NCI-H748 treated with DMSO at 0.1 percent for 48 hours (cell line): ENCODE data around the gene LPIN2.

ENCODE experiments used
- DNase-seq: peaks from one replicate; lab custom pipeline; 2025; lab: John Stamatoyannopoulos, UW

LPIN2 gene

DNA sequence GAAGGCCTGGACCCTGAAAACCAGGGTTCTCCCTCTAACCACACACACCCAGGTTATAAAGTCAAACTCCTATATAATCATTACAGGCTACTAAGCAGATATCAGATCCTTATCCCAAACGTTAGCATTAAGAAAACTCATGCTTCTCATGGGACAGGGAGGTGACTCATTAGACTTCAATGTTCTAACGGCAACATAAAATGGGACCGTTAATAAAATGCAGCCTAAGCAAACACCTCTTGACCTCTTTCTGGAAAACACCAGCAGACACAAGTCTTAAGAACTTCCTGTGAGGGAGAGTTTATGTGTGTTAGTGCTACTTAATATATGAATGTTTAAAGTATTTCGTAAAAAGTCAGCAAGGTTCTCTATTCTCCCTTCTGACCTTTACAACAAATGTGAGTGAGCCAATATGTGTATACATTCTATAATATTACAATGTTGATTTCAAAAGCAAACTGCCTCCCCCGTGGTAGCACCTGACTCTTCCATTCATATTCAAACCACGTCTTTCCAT, 31.7 kb downstream of the LPIN2 start:
- no peak for DNase-seq

GRCh38 chr18:2979871-2980790, 32.8 kb downstream of the LPIN2 start:
- DNase-seq: no peak

- no peak for DNase-seq
Observed at GRCh38 chr18:2979129-2979528, 33.8 kb downstream of the LPIN2 start.

DNA sequence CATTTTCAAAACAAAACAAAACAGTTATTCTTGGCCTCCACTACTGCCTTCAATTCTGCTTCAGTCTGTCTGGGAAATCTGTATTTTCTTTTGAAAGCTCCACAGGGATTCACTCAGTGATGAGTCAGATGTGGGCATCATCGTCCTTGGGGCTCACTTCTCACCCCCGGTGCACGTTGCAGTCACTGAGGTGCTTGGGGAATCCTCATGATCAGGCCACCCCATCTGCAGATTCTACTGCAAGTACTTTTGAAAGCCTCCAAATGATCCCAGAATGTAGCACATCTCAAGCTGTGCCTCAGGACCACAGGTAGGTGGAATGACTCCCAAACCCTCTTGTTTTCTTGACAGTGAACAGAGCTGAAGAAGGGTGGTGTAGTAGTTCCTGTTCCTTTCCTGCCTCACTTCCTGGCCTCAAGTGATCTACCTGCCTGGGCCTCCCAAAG, 34.3 kb downstream of the LPIN2 start:
- no peak for DNase-seq

DNA sequence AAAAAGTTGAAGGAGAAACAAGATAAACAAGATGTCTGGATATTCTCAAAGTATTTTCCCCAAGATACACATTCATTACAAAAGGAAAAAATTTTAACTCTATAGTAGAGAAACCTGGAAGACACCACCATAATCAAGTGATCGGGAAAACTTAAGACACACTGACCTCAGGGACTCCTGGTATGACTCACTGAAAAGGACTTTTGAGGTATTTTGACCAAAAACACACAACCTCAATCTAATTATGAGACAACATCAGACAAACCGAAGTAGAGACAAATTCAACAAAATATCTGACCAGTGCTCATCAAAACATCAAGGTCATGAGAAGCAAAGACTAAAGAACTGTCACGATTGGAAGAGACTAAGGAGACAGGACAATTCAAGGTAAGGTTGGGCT, 34.7 kb downstream of the LPIN2 start:
- DNase-seq: no peak

DNA sequence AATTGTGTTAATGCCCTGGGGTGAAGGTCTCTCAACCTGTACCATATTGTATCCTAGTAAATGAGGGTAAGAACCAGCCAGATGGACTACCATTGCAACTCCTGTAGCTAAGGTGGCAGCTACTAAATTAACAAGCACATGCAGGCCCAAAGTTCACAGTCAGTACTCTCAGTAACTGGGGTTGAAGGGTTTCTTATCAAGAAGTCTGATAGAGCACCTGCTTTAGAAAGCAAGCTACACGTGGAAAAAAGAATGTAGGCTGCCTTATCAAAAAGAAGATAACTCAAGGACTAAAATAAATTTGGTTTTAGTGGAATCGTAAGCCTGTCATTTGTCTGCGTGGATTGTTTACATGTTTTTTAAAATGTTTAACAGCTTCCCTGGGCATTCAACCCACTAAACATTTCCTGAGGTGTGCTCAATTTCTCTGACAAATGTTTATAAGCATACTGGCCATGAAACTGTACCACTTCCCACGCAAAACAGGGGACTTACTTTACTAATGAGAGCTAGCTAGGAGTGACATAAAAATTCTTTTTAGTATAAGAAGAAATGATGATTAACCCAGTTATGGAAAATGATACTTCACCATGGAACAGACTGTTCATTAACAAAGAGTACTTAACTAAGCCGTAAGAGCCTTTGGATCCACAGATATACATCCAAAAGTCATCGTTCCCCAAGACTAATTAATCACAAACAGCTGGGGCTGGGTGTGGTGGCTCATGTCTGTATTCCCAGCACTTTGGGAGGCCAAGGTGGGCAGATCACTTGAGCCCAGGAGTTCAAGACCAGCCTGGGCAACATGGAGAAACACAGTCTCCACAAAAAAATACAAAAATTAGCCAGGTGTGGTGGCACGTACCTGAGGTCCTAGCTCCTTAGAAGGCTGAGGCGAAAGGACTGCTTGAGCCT, 36.5 kb downstream of the LPIN2 start:
- DNase-seq: no peak

- DNase-seq: no peak
Observed at GRCh38 chr18:2974731-2975130, 38.2 kb downstream of the LPIN2 start.

DNA sequence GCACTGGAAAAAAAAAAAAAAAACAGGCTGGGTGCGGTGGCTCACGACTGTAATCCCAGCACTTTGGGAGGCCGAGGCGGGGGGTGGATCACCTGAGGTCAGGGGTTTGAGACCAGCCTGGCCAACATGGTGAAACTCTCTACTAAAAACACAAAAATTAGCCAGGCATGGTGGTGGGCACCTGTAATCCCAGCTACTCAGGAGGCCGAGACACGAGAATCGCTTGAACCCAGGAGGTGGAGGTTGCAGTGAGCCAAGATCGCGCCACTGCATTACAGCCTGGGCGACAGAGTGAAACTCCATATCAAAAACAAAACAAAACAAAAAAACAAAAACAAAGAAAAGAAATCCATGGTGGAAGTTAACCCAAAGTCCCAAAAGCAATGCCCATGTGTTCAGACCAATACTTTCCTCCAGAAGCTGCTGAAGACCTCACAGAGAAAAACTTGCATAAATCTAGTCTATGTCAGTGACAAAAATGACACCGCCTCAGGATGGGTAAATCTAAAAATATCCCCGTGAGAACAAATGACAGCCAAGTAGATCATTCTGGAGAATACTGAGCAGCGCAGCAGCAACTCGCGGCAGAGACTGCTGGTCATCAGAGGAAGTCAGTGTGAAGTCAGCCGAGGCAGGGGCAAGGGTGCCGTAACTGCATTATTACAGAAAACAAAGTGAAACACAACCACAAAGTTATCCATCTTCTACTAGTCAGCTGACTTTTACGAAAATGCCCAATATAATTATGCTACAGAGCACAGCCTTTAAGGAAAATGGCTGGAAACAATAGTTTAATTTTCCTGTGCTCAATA, 41.0 kb downstream of the LPIN2 start:
- DNase-seq: no peak

GRCh38 chr18:2970772-2971659, 41.9 kb downstream of the LPIN2 start:
- no peak for DNase-seq

GRCh38 chr18:2970344-2970743, 42.6 kb downstream of the LPIN2 start:
- DNase-seq: no peak

GRCh38 chr18:2969695-2970094, 43.2 kb downstream of the LPIN2 start:
- DNase-seq: no peak

DNA sequence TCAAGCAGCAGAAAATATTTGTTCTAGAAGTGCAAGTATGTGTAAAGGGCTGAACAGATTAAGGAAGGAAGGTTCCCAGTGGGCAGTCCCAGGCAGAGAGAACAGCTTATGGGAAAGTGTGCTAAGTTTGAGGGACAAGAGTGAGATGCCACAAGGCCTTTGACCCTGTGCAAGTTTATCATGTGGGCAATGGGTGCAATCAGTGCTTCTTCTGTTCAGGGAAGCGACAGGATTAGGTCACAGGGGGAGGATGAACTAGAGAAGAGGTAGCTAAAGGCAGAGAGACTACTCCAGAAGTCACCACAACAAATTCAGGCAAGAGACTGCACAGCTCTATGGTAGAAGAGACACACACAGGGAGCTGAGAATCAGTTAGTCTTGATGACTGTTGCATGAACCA, 44.3 kb downstream of the LPIN2 start:
- no peak for DNase-seq

DNA sequence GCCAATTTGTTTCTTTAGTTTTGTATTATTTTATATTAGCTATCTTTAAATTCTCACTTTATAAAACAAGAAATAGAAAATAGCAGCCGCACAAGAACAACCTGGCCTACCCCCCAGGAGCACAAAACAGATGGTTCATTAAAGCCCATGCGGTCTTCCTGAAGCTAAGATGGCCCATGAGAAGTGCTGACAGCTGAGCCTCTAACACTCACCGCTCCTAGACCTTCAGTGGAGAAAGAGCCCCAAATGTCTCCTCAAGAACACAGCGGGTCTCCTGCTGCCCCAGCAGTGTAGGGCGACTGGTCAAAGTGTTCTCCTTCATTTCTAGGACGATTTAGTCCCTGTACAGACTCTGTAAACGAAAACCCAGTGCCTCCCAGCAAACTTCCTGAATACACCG, 45.1 kb downstream of the LPIN2 start:
- DNase-seq: no peak

DNA sequence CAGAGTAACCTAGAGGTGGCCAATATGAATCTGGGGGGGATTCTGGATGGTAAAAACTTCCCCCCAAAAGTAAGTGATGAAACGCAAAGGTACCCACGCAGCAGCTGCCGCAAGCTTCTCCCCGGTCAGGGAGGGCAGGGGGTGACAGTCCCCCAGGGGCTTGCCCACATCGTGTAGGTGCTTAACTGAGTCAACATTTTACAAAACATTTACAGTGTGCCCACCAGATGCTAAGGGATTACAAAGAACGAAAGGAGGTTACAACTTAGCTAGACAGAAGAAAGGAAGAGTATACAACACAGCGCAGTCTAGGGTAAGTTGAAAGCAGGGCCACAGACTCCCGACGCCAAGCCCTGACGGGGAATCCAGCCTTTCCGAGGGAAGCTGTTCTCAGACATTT, 45.6 kb downstream of the LPIN2 start:
- DNase-seq: no peak

DNA sequence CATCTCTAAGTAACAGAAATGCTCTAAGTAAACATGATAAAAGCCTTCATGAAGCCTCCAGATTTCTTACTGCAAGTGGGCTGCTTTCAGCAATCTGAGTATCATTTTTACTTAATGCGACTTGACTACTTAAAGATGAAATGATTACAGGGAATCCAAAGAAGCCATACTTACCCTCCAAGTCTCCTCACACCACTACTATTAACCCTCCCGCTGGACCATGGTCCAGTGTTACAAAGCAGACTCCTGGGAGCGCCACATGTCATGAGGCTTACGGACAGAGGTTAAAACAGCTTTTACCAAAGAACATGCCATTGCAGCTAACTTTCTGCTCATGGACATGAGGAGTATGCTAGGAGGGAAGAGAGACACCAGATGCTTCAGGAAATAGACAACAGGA, 46.4 kb downstream of the LPIN2 start:
- DNase-seq: no peak

DNA sequence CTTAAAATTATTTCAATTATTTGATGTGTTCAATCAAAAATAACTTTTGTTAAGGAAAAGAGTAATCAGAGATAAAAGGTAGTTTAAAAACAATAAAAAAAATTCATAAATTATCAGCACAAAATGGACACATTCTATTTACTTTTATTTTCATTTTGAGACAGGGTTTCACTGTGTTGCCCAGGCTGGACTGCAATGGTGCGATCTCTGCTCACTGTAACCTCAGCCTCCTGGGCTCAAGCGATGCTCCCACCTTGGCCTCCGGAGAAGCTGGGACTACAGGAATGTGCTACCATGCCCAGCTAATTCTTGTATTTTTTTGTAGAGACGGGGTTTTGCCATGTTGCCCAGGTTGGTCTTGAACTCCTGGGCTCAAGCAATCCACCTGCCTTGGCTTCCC, 47.1 kb downstream of the LPIN2 start:
- no peak for DNase-seq

DNA sequence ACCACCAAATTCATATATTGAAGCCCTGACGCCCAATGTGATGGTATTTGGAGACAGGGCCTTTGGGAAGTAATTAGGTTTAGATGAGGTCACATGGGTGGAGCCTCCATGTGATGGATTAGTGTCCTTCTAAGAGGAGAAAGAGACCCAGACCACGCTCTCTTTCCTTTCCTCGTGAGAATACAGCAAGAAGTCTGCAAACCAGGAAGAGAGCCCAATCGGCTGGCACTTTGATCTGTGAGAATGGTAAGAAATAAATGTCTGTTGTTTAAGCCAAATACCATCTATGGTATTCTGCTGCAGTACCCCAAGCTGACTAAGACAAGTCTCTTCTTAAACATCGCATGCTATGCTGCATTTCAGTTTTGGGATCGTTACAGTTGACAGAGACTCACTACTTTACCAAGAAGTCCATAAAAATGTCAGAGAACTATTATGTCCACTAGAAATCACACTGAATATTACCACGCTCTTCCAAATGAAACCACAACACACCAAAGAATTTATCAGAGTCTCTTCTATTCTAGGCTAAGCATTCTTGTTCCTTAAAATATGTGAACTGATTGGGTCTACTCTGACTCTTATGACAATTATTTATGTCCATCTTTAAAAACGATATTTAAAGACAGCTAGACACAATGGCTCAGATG, 48.5 kb downstream of the LPIN2 start:
- DNase-seq: no peak
